Kidney (tissue), 14 donors: ENCODE data around the gene SH2D4B. TPM values are rescaled to one million over a fixed set of nuclear protein-coding genes. Genes with fewer than 3 reads are reported as not detected.

ENCODE experiments used
- DNase-seq, 5 donors: peaks; one replicate each; pipeline ENCODE4 v3.0.0-alpha.2; 2013 to 2020
- FAIRE-seq: peaks from 2 replicates; lab custom pipeline; 2012; peaks lifted over from hg19 to GRCh38; lab: Jason Lieb, UNC
- H3K27ac ChIP-seq, 2 donors: one replicate each; pipeline ENCODE4 v1.7.0; 2013; ENCODE audit warnings: low read depth in 2 of 2, low read length in 2 of 2, inconsistent platforms in 1 of 2
- H3K27me3 ChIP-seq: one replicate; pipeline ENCODE4 v1.7.1; 2013; ENCODE audit warnings: low read length, inconsistent platforms; ENCODE audit not compliant: control insufficient read depth, insufficient read depth
- H3K36me3 ChIP-seq, 3 donors: one replicate each; pipeline versions ENCODE4 v1.7.0 to v1.7.1; 2013; ENCODE audit warnings: low read length in 3 of 3, control low read depth in 1 of 3, inconsistent platforms in 1 of 3; ENCODE audit not compliant: insufficient read depth in 3 of 3, control insufficient read depth in 2 of 3
- H3K4me1 ChIP-seq, 3 donors: one replicate each; pipeline versions ENCODE4 v1.7.0 to v1.7.1; 2013; ENCODE audit warnings: low read length in 3 of 3, inconsistent platforms in 1 of 3, low read depth in 1 of 3; ENCODE audit not compliant: control insufficient read depth in 2 of 3, insufficient read depth in 2 of 3
- H3K4me3 ChIP-seq, 3 donors: one replicate each; pipeline versions ENCODE4 v1.7.0 to v1.8.1; 2013; ENCODE audit warnings: low read length in 3 of 3, control low read depth in 1 of 3, inconsistent platforms in 1 of 3
- H3K9ac ChIP-seq, 3 donors: one replicate each; pipeline versions ENCODE4 v1.7.0 to v1.7.1; 2013; ENCODE audit warnings: low read length in 3 of 3, control low read depth in 1 of 3, inconsistent platforms in 1 of 3
- H3K9me3 ChIP-seq, 3 donors: one replicate each; pipeline versions ENCODE4 v1.7.0 to v1.7.1; 2013; ENCODE audit warnings: low read length in 3 of 3, control low read depth in 1 of 3, inconsistent platforms in 1 of 3; ENCODE audit not compliant: control insufficient read depth in 2 of 3, insufficient read depth in 1 of 3
- CTCF ChIP-seq: IDR thresholded peaks from 3 replicates; pipeline ENCODE4 v1.5.1; 2012; ENCODE audit warnings: mild to moderate bottlenecking, moderate library complexity, borderline replicate concordance; ENCODE audit not compliant: insufficient read depth; ENCODE audit errors: extremely low read depth
- intact Hi-C: fragments of 100-400 bp; cut with DNase I; formaldehyde crosslinking; loops from one replicate; pipeline ENCODE4 v1.11.1; 2022
- polyA plus RNA-seq: library from polyadenylated mRNA; stranded (reverse); fragments of 350-450 nt; fragmentation: Illumina TruSeq; extraction: RNeasy Lipid Tissue Mini Kit (QIAGEN cat#74804); gene quantifications from one replicate; pipeline ENCODE4 v1.2.3, GENCODE V29; 2014; ENCODE audit warnings: low read depth, low replicate concordance; ENCODE audit not compliant: insufficient read depth
- total RNA-seq: library from RNA; stranded (reverse); fragmentation: NEBNext Ultra II Directional; extraction: Animal tissue kit (Norgen Biotek cat#: 25700); gene quantifications from one replicate; pipeline ENCODE4 v1.2.1, GENCODE V29; 2021
- donor health status: control.
- donor health status: control.
- donor health status: control.
- donor health status: control.
- donor health status: control.
- donor health status: DM: yes; HTN: yes; CAD: no.
- donor health status: Normal renal cell carcinoma (clear cell type).

Gene SH2D4B
- total and polyA plus RNA-seq, 2 donors from 2014 or later: 0.09 TPM; not detected in 1

- H3K9me3 ChIP-seq: peaks cover 1 to 19% (median 3%) of the 10 kb centered on the region in 3 donors
- H3K27me3 ChIP-seq: no peaks in the 10 kb centered on the region
- peaks cover 0 to 3% (median 0%) of the 10 kb centered on the region in 3 donors for H3K4me1 ChIP-seq
- no peak overlapping the region for H3K9ac ChIP-seq
- H3K4me3 ChIP-seq: no peak overlapping the region
- FAIRE-seq (no peak), DNase-seq (no peak)
- no peak overlapping the region for H3K27ac ChIP-seq
- TF ChIP-seq CTCF: no peak
- H3K36me3 ChIP-seq: no peaks in the 10 kb centered on the region
- intact Hi-C loops: no loop called here
Measured at GRCh38 chr10:80659289-80659688, 121.6 kb downstream of the SH2D4B start.

GRCh38 chr10:80660266-80660665 is 122.6 kb downstream of the SH2D4B start:
- H3K27me3 ChIP-seq: no peaks in the 10 kb centered on the region
- H3K9me3 ChIP-seq: peaks cover 1 to 14% (median 3%) of the 10 kb centered on the region in 3 donors
- no peak for FAIRE-seq
- no peaks in the 10 kb centered on the region for H3K36me3 ChIP-seq
- H3K27ac ChIP-seq: no peak overlapping the region
- no peak for DNase-seq
- H3K4me1 ChIP-seq: peaks cover 0 to 3% (median 0%) of the 10 kb centered on the region in 3 donors
- H3K4me3 ChIP-seq: no peak overlapping the region
- H3K9ac ChIP-seq: no peak overlapping the region
- TF ChIP-seq CTCF: no peak
- intact Hi-C loops: no loop called here

- Histone ChIP-seq H3K36me3 (no peaks in the 10 kb centered on the region), H3K27ac (no peak overlapping the region), H3K9me3 (peaks cover 1 to 10% (median 3%) of the 10 kb centered on the region in 3 donors), H3K4me3 (no peak overlapping the region), H3K4me1 (peaks cover 0 to 3% (median 0%) of the 10 kb centered on the region in 3 donors), H3K9ac (no peak overlapping the region), H3K27me3 (no peaks in the 10 kb centered on the region)
- DNase-seq (no peak), FAIRE-seq (no peak)
- no peak for TF ChIP-seq CTCF
- intact Hi-C loops: no loop called here
Measured at GRCh38 chr10:80660736-80661135, 123.0 kb downstream of the SH2D4B start.

- H3K4me3 ChIP-seq: no peak overlapping the region
- TF ChIP-seq CTCF: no peak
- H3K9me3 ChIP-seq: peaks cover 0 to 2% (median 0%) of the 10 kb centered on the region in 3 donors
- intact Hi-C loops: no loop called here
- no peaks in the 10 kb centered on the region for H3K36me3 ChIP-seq
- DNase-seq (no peak), FAIRE-seq (no peak)
- peaks cover 0 to 3% (median 0%) of the 10 kb centered on the region in 3 donors for H3K4me1 ChIP-seq
- no peak overlapping the region for H3K9ac ChIP-seq
- H3K27me3 ChIP-seq: no peaks in the 10 kb centered on the region
- no peak overlapping the region for H3K27ac ChIP-seq
Measured at GRCh38 chr10:80661526-80661925, 123.8 kb downstream of the SH2D4B start.
